T follicular helper cell (primary cell): Measurements from ENCODE around the gene SEPTIN5.
"Not testable (repeated sequence)": the region's sequence is repeated elsewhere in the genome, so short reads cannot be mapped to it uniquely, and the experiment has no call there.

Source experiments
- DNase-seq: peaks from one replicate; pipeline ENCODE4 v3.0.0-alpha.2; 2020; ENCODE audit warnings: low read depth
- total RNA-seq, 2 experiments: gene quantifications; one replicate each; lab custom pipeline; 2026; lab: John Stamatoyannopoulos, UW

The SEPTIN5 gene
- total RNA-seq: 0 to 0.12 reads per million in 2 experiments

DNA sequence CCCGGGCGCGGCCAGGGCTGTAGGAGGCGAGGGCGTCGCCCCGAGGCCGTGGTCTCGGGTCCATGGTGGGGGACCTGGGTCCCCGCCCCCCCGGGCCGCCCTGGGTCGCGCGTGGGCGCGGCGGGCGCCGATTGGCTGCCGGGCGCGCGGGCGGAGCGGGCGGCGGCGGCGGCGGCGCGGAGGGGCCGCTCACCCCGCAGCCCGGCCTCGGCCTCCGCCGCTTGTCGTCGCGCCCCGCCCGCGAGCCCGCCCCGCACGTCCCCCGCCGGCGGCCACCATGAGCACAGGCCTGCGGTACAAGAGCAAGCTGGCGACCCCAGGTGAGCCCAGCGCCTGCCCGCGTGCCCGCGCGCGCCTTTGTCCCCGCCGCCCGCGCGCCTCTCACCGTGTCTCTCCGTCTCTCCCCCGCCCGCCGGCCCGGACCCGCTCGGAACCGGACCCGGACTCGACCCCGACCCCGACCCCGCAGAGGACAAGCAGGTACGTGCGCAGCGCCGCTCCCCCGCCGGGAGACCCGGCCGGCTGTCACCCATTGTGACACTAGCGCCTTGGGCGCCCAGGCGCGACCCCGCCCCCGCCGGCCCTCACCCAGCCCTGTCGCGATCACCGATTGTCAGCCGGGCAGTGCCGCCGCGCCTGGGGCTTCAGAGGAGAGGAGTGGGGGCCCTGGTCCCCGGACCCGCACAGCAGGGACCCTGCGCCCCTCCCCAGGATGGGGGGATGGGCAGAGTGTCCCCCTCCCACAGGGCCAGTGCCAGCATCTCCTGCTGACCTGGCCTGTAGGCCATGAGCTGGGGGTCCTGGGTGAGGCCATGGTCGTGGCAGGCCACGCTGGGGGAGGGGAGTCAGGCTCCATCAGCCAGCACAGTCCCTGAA lies at the start of gene SEPTIN5:
SEPTIN5 (plus strand) TSS at position 192 of the 876 bp plus-strand sequence; CDS start at position 278, 86 bp downstream.
- no peak for DNase-seq

DNA sequence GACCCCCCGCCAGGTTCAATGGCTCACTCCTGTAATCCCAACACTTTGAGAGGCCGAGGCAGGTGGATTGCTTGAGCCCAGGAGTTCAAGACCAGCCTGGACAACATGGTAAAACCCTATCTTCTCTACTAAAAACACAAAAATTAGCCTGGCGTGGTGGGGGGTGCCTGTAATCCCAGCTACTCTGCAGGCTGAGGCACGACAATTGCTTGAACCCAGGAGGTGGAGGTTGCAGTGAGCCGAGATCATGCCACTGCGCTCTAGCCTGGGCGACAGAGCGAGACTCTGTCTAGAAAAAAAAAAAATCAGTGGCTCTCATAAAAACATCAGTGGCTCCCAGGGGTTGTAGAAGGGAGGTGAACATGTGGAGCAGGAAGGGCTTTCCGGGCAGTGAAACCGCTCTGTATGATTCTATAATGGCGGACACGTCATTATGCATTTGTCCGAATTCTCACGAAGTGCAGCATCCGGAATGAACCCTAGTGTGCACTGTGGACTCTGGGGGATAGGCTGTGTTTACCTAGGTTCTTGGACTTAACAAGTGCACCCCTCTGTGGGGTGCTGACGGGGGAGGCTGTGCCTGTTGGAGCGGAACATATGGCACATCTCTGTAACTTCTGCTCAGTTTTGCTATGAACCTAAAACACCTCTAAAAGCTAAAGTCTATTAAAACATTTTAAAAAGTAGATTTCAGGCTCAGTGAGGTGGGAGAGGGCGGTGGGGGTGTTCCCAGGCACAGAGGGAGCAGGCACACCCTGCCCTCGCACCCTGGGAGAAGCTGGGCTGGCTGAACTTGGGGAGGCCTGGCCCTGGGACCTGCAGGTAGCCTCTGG lies 49.1 kb upstream of the SEPTIN5 start:
- no peak for DNase-seq

DNA sequence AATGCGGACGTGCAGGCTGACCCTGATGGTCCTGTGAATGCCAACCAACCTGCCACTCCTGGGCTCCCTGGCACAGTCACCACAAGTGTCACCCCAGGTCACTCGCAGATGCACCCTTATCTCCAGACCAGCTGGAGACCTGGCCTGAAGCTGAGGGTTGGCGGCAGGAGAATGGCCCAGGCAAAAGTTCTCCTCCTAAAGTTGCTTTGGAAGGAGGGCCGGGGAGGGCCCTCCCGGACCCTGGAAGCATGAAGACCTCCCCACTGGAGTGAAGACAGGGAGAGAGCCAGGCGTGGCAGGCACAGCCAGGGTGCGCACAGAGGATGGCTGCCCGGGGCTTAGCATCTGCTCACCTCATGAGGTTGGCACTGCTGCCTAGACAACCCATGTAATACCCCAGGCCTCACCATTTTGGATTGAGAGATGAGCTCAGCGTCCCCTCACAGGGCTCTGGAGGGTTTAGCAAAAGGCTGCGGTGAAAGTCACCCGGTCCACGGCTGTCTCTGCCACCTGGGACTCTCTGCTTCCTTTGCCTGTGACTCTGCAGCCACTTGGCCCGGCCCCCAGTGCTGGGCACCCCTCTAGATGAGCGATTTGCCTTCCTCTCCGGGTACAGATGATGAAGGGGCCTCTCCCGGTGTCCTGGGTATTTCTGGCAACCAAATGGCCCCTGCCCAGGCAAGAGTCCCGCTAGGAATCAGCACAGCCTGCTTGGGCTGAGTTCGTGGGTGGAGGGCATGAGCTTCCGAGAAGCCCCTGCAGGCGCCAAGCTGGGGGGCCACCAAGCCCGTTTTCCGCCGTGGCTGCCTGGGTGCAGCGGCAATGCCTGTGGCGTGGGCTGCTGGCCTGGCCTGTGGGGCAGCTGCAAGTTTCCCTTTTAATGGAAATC lies 48.3 kb upstream of the SEPTIN5 start:
- no peak for DNase-seq

DNA sequence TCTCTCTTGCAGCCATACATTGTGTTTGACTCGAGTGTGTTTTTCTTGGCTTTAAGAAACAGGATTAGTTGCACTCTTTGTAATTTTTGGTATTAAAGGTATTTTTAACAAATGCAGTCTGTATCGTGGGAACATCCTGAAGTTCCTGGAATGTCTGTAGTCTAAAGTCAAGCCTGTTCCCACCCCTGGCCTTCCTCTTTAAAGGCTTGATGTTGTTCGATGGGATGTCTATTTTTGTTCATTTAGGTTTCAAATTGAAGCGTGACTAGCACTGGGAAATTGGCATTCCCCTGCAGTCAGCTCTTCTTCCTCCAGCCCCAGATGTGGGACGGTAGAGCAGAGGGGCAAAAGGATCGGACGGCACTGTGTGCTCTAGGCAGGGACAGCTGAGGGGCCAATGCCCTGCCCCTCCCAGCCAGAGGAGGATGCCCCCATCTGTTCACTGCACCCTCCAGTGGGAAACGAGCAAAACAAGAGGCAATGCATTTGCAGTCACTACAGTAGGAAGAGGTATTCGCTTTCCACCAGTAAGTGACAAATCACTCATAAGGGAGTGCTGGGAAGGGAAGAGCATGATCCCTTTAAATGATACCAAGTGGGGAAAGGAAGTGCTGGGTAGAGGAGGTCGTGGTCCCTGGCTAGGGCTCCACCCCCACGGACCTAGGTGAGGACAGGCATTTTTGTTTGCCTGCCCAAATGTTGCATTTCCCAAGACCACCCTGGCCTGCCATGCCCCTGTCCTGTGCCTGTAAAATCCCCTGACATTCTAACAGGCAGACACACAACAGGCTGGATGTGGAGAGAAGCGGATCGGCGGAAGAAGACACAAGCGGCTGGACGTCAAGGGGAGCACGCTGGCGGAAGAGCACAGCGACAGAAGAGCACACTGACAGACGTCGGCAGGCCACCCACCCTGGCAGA lies 47.4 kb upstream of the SEPTIN5 start:
- no peak for DNase-seq

DNA sequence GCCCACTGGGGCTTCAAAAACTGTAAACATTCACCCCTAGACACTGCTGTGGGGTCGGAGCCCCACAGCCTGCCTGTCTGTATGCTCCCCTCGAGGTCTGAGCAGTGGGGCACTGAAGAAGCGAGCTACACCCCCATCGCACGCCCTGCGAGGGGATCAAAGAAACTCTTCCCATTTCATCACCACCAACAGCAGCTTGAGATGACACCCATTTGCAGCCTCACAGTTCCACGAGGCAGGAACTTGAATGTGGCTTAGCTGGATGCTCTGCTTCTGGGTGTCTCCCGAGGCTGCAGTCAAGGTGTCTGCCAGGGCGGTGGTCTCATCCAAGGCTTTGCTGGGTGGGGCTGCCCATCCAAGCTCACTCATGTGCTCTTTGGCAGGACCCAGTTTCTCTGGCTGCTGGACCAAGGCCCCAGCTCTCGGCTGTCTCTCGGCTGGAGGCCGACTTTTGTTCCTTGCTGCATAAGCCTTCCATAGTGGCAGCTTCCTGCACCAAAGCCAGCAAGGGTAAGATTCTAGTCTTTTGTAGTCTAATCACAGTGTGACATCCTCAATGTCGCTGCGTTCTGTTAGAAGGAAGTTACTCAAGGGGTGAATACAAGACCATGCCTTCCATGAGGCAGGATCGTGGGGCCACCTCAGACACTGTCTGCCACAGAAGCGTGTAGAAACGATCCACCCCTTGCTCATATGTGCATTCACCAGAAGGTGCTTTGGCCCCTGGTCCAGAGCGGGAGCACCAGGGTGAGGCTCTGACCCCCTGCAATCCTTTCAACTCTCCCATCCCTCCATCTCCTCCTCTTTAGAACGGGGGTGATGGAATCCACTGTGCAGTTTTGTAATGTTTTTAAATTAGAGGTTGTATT lies 46.2 kb upstream of the SEPTIN5 start:
- no peak for DNase-seq

DNA sequence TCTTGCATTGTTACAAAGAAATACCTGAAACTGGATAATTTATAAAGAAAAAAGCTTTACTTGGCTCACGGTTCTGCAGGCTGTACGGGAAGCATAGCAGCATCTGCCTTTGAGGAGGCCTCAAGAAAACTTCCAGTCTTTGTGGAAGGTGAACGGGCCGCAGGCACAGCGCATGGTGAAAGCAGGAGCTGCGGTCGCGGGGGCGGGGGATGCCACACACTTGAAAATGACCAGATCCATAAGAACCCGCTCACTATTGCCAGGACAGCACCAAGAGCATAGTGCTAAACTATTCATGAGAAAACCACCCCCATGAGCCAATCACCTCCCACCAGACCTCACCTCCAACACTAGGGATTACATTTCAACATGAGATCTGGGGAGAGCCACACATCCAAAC lies 45.6 kb upstream of the SEPTIN5 start:
- no peak for DNase-seq

DNA sequence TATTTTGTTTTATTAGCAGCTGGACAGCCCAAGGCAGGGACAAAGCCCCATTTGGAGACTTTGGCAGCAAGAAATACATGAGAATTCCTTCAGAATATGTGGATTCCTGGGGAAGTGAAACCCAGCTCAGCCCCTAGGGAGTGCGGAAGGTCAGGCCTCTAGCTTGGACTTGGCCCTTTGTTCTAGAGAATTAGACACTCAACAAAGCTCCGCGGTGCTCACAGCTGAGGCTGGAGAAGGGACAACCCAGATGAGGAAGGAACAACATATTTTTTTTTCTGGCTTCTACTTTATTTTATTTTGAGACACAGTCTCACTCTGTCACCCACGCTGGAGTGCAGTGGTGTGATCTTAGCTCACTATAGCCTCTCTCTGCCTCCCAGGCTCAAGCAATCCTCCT lies 44.7 kb upstream of the SEPTIN5 start:
- no peak for DNase-seq

DNA sequence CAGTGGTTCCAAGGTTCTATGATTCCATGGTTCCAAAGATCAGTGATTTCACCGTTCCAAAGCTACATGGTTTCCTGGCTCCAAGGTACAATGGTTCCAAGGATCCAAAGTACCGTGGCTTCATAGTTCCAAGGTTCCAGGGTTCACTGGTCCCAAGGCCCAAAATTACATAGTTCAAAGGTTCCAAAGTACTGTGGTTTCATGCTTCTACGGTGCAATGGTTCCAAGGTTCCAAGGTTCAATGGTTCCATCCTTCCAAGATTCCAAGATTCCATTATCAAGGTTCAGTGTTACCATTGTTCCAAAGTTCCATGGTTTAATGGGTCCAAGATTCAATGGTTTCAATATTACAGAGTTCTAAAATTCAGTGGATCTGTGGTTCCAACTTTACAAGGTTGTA lies 43.0 kb upstream of the SEPTIN5 start:
- no peak for DNase-seq

DNA sequence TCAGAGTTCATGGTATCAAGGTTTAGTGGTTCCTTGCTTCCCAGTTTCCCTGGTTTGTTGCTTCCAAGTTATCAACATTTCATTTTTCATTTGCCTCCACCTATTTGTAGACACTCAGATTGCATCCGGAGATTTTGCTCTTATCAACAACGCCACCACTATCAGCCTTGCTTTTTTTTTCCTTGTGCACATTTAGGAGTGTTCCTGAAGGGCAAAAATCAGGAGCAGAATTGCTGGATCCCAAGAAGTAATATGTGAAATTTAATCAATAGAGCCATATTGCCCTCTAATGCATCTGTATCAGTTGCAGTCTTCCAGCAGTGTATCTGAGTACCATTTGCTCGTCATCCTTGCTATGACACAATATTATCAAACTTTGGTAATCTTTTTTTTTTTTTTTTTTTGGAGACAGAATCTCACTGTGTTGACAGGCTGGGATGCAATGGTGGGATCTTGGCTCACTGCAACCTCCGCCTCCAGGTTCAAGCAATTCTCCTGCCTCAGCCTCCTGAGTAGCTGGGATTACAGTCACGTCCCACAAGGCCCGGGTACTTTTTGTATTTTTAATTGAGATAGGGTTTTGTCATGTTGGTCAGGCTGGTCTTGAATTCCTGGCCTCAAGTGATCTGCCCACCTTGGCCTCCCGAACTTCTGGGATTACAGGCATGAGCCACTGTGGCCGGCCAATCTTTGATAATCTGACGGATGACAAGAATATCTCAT lies 42.1 kb upstream of the SEPTIN5 start:
- no peak for DNase-seq

DNA sequence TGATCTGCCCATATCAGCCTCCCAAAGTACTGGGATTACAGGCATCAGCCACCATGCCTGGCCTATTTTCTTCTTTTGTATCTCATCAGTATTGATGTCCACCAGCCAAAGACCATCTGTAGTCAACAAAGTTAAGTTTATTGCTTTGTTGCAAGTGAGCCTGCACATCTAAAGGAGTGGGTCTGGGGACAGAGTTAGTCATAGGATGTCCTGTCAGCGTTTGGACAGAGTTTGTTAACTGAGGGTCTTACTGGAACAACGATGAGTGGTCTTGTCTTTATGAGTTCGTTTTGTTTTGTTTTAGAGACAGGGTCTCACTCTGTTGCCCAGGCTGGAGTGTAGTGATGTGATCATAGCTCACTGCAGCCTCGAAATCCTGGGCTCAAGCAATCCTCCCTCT lies 40.6 kb upstream of the SEPTIN5 start:
- no peak for DNase-seq

DNA sequence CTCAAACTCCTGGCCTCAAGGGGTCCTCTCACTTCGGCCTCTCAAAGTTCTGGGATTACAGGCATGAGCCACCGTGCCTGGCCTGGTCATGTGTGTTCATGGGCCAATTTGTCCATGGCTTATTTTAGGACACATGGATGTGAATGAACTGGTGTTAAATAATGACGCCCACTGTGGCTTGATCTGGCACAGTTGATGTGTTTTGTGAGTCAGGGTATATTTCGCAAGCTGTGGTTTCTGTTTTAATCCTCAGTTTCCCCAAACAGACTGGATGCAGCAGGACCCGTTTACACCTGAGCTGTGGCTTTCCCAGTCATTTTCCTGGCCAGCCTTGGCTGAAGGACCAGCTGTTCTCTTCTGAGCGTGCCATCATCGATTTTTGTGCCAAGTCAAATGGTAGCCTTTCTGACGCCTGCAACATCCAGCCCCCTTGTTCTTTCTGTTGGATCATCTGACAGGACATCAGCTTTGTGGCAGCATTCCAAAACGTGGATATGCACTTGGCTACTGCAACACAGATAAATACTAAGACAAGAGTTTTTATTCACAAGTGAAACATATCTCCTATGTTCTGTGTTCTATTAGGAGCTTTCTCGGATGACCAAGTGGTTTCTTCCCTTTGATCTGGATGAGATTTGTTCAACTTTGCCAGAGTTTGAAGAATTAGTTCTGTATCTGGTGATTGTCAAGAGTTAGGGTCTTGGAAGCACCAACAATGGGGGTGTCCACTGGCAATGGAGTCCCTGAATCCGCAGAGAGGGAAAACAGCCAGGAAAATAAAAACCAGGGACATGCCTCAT lies 40.0 kb upstream of the SEPTIN5 start:
- DNase-seq: no peak

DNA sequence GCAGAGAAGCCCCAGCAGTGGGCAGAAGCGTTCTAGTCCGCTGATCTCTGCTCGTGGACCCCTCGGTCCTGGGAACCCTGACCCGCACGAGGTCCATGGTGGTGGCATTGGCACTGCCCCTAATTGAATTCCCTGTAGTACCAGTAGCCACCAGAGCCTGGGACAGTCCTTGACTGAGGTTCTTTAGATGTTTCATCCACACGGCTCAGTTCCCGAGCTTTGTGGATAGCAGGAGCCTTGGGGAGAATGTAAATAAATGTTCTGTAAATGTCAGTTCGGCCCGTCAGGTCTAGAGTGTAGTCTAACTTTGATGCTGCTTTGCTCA lies 39.4 kb upstream of the SEPTIN5 start:
- DNase-seq: no peak

DNA sequence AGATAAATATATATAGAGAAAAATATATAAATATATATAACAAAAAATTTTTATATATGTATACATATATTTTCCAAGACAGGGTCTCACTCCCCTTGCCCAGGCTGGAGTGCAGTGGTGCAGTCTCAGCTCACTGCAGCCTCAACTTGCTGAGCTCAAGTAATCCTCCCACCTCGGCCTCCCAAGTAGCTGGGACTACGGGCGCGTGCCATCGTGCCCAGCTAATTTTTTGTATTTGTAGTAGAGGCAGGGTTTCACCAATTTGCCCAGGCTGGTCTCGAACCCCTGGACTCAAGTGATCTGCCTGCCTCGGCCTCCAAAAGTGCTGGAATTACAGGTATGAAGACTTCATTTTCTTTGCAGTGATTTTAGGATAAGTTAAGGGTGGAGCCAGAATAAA lies 38.9 kb upstream of the SEPTIN5 start:
- no peak for DNase-seq

DNA sequence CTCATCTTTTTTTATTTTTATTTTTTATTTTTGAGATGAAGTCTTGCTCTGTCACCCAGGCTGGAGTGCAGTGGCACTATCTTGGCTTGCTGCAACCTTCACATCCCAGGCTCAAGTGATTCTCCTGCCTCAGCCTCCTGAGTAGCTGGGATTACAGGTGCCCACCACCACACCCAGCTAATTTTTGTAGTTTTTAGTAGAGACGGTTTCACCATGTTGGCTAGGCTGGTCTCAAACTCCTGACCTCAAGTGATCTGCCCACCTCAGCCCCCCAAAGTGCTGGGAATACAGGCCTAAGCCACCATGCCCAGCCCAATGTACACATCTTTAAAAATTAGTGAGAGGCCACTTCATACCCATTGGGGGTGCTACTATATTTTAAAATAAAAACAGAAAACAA lies 37.9 kb upstream of the SEPTIN5 start:
- DNase-seq: not testable (repeated sequence)

DNA sequence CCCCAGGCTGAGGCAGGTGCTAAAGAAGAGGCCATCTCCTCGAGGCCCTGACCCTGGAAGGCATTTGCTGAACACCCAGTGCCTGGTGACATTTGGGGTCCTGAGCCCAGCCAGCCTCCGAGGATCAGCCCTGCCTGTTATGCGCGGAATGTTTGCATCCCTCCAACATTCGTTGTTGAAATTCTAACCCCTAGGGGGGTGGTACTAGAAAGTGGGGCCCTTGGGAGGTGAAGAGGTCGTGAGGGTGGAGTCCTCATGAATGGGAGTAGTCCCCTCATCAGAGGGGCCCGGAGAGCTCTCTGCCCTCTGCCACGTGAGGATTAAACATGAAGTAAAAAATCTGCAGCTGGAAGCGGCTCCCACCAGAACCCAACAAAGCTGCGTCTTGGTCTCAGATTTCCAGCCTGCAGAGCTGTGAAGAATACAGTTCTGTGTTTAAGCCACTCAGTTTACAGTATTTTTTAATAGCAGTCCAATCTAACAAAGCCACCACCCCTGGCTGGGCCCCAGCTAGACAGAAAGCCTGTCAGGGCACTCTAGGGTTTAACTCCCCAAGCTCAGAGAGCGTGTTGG lies 35.3 kb upstream of the SEPTIN5 start:
- no peak for DNase-seq

DNA sequence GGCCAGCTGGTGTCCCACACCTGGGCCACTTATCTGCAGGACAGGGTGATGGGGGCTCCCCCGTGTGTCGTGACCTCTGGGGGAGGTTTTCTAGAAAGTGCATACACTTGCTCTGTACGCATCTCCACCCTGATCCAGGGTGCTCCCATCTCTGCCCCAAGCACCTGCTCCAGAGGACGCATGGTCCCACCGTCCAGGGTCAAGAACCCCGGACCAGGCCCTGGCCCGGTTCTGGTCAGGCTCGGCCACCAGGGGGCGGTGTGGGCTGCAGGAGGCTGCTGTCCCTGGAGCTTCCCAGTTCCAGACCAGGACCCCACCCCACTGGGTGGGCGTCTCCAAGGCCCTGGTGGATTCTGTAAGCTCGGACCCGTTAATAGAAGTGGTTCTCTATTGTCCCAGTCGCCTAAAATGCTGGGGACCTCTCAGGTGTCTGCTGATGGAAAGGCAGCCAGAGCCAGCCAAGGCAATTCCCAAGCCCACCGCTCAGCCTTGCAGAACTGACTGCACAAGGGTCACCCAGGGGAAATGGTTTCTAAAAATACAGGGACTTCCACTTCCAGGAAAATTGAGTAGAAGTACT lies 34.7 kb upstream of the SEPTIN5 start:
- peak; percentile 19 for DNase-seq

DNA sequence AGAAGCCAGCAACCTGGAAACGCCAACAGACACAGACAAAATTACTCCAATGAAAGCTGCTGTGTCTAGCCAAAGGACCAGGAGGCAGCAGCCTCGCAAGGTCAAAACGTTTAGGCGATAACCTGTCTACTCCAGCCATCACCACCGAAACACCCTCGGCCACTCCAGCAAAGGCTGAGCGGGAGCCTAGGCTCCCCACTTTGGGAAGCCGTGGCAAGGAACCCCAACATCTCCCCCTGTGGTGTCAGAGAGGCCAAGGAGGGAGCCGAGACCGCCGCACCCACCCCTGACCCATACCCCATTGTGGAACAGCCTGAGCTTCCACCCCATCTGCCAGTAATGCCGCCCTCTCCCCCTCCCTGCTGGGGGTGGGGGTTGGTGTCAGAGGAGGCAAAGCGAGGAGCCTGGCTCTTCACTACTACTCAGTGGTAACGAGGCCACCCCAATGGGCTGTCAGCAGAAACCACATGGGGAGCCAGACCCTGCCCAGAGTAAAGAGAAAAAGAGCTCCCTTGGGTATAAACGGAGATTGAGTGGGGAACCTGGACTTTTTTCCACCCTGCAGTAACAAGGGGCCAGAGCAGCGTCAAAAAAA lies 33.9 kb upstream of the SEPTIN5 start:
- DNase-seq: no peak
